GM23248 (cell line): Measurements from ENCODE around the gene CMTR1. TPM values are rescaled to one million over a fixed set of nuclear protein-coding genes. Genes with fewer than 3 reads are reported as not detected.

ENCODE experiments used
- DNase-seq: peaks from one replicate; pipeline ENCODE4 v3.0.0-alpha.2; 2015
- H2AFZ ChIP-seq: fragments of 200-600 bp; sonication (generic); 2 replicates; pipeline ENCODE4 v1.6.1; 2016; ENCODE audit warnings: antibody characterized with exemption
- H3F3A ChIP-seq: fragments of 200-600 bp; sonication (generic); 2 replicates; pipeline ENCODE4 v1.6.1; 2016; ENCODE audit warnings: mild to moderate bottlenecking, antibody characterized with exemption, mixed run types; ENCODE audit not compliant: insufficient read depth
- H3K27ac ChIP-seq: fragments of 200-600 bp; sonication (generic); 2 replicates; pipeline ENCODE4 v1.5.1; 2016; ENCODE audit warnings: mild to moderate bottlenecking
- H3K27me3 ChIP-seq: fragments of 200-600 bp; sonication (generic); replicated peaks from 2 replicates; pipeline ENCODE4 v1.6.1; 2016; ENCODE audit warnings: mild to moderate bottlenecking; ENCODE audit not compliant: insufficient read depth
- H3K36me3 ChIP-seq: fragments of 200-600 bp; sonication (generic); 2 replicates; pipeline ENCODE4 v1.6.1; 2016; ENCODE audit warnings: low read depth, mild to moderate bottlenecking
- H3K4me1 ChIP-seq: fragments of 200-600 bp; sonication (generic); 2 replicates; pipeline ENCODE4 v1.6.1; 2016; ENCODE audit warnings: mild to moderate bottlenecking; ENCODE audit not compliant: insufficient read depth
- H3K4me2 ChIP-seq: fragments of 200-600 bp; sonication (generic); one replicate; pipeline ENCODE4 v1.6.1; 2016; ENCODE audit warnings: mild to moderate bottlenecking; ENCODE audit not compliant: unreplicated experiment
- H3K4me3 ChIP-seq: fragments of 200-600 bp; sonication (generic); 2 replicates; pipeline ENCODE4 v1.5.1; 2016; ENCODE audit warnings: mild to moderate bottlenecking
- H3K79me2 ChIP-seq: fragments of 200-600 bp; sonication (generic); 2 replicates; pipeline ENCODE4 v1.6.1; 2016; ENCODE audit warnings: mild to moderate bottlenecking; ENCODE audit not compliant: insufficient read depth
- H3K9ac ChIP-seq: fragments of 200-600 bp; sonication (generic); 2 replicates; pipeline ENCODE4 v1.6.1; 2016; ENCODE audit warnings: mild to moderate bottlenecking
- H3K9me2 ChIP-seq: fragments of 200-600 bp; sonication (generic); 2 replicates; pipeline ENCODE4 v1.6.1; 2016; ENCODE audit warnings: mixed run types, mild to moderate bottlenecking, moderate library complexity; ENCODE audit not compliant: insufficient read depth
- H3K9me3 ChIP-seq: fragments of 200-600 bp; sonication (generic); one replicate; pipeline ENCODE4 v1.6.1; 2017; ENCODE audit warnings: low read depth
- H4K20me1 ChIP-seq: fragments of 200-600 bp; sonication (generic); 2 replicates; pipeline ENCODE4 v1.6.0; 2016; ENCODE audit not compliant: insufficient read depth
- EZH2 ChIP-seq: fragments of 200-600 bp; sonication (generic); IDR thresholded peaks from 2 replicates; pipeline ENCODE4 v1.6.1; 2018; ENCODE audit warnings: antibody characterized with exemption, mild to moderate bottlenecking; ENCODE audit not compliant: insufficient read depth, poor library complexity, severe bottlenecking
- EZH2phosphoT487 ChIP-seq: fragments of 200-600 bp; sonication (generic); IDR thresholded peaks from 2 replicates; pipeline ENCODE4 v1.6.1; 2018; ENCODE audit warnings: antibody characterized with exemption, moderate library complexity, mild to moderate bottlenecking, low read depth; ENCODE audit not compliant: insufficient read depth
- WGBS, 2 experiments: methylation state at CpG; one replicate each; pipeline ENCODE4 v1.1.6; 2015 to 2017; ENCODE audit warnings: low lambda C conversion rate in 2 of 2, low coverage in 1 of 2; ENCODE audit errors: missing lambda C conversion rate in 2 of 2; 5-methylcytosine and 5-hydroxymethylcytosine counted together
- in situ Hi-C: fragments of 300-500 bp; cut with MboI; formaldehyde crosslinking; loops from 2 replicates; pipeline ENCODE4 v1.15.0; 2020
- polyA plus RNA-seq: library from polyadenylated mRNA; unstranded; fragments of >200 nt; fragmentation: Nextera tagmentation; extraction: Ambion mirVana; gene quantifications from 2 replicates; pipeline ENCODE4 v1.2.1, GENCODE V29; 2016
- total RNA-seq: library from RNA; depleted of rRNA; stranded (reverse); fragments of >200 nt; shearing (Covaris generic); gene quantifications from 2 replicates; pipeline ENCODE4 v1.2.3, GENCODE V29; 2014

Gene CMTR1
- total and polyA plus RNA-seq, 2 experiments from 2014 or later = 16.1 to 46.3 TPM

- Histone ChIP-seq H3K4me2 (no peak overlapping the region), H3K27me3 (no peaks in the 10 kb centered on the region; the same call in 1 of the 2 replicates), H3K36me3 (no peaks in the 10 kb centered on the region), H3K9me3 (no peaks in the 10 kb centered on the region), H3K4me3 (no peak overlapping the region), H3K79me2 (peaks cover 12% of the 10 kb centered on the region), H3K9me2 (no peaks in the 10 kb centered on the region), H4K20me1 (no peaks in the 10 kb centered on the region), H3K27ac (no peak overlapping the region), H3F3A (no peaks in the 10 kb centered on the region), H3K9ac (no peak overlapping the region), H3K4me1 (0 out of 2 replicates have a peak, but pooled peaks cover 9% of the 10 kb centered on the region), H2AFZ (no peak overlapping the region)
- TF ChIP-seq EZH2phosphoT487 (no peak), EZH2 (no peak)
- in situ Hi-C loops = no loop called here
- WGBS, 2 experiments = 71 to 73% methylated on average over 2 of the region's 2 CpGs
- no peak for DNase-seq
Measured at GRCh38 chr6:37429352-37429750, 3.7 kb upstream of the CMTR1 start.

- Histone ChIP-seq H3F3A (no peaks in the 10 kb centered on the region), H3K4me3 (peak overlapping the region; percentile 96), H3K4me1 (0 out of 2 replicates have a peak, but pooled peaks cover 11% of the 10 kb centered on the region), H3K4me2 (peak overlapping the region; percentile 95), H3K27ac (peak overlapping the region; percentile 81), H4K20me1 (no peaks in the 10 kb centered on the region), H3K27me3 (no peaks in the 10 kb centered on the region), H3K9me3 (no peaks in the 10 kb centered on the region), H3K79me2 (peaks cover 43% of the 10 kb centered on the region), H3K9me2 (no peaks in the 10 kb centered on the region), H3K36me3 (0 out of 2 replicates have a peak, but pooled peaks cover 2% of the 10 kb centered on the region), H2AFZ (peak overlapping the region; percentile 100), H3K9ac (peak overlapping the region; percentile 97)
- WGBS, 2 experiments = 3 to 4% methylated on average over 7 of the region's 7 CpGs
- no peak for DNase-seq
- TF ChIP-seq EZH2 (no peak), EZH2phosphoT487 (no peak)
- in situ Hi-C loops = no loop called here
Measured at GRCh38 chr6:37432590-37432915, 468 bp upstream of the CMTR1 start.

- WGBS, 2 experiments = 4 to 5% methylated on average over 13 of the region's 13 CpGs
- H4K20me1 ChIP-seq = no peaks in the 10 kb centered on the region
- DNase-seq = peak; percentile 58
- H3K9me2 ChIP-seq = no peaks in the 10 kb centered on the region
- 0 out of 2 replicates have a peak, but pooled peaks cover 12% of the 10 kb centered on the region for H3K36me3 ChIP-seq
- peak overlapping the region; percentile 95 for H3K4me2 ChIP-seq
- in situ Hi-C loops = no loop called here
- peak overlapping the region; percentile 96 for H3K4me3 ChIP-seq
- H3K4me1 ChIP-seq = 0 out of 2 replicates have a peak, but pooled peaks cover 11% of the 10 kb centered on the region
- no peaks in the 10 kb centered on the region for H3K27me3 ChIP-seq
- H3K27ac ChIP-seq = peak overlapping the region; percentile 81
- H3K79me2 ChIP-seq = peaks cover 55% of the 10 kb centered on the region
- no peak for TF ChIP-seq EZH2phosphoT487
- TF ChIP-seq EZH2 = no peak
- no peaks in the 10 kb centered on the region for H3K9me3 ChIP-seq
- no peaks in the 10 kb centered on the region for H3F3A ChIP-seq
- peak overlapping the region; percentile 100 for H2AFZ ChIP-seq
- peak overlapping the region; percentile 97 for H3K9ac ChIP-seq
Measured at GRCh38 chr6:37433657-37434271, 743 bp downstream of the CMTR1 start.

GRCh38 chr6:37435373-37435772 is 2.4 kb downstream of the CMTR1 start:
- Histone ChIP-seq H3K4me3 (no peak overlapping the region), H4K20me1 (no peaks in the 10 kb centered on the region), H3K9ac (no peak overlapping the region), H2AFZ (no peak overlapping the region), H3K9me3 (no peaks in the 10 kb centered on the region), H3K9me2 (no peaks in the 10 kb centered on the region), H3K27me3 (no peaks in the 10 kb centered on the region), H3K79me2 (peaks cover 71% of the 10 kb centered on the region), H3K4me2 (no peak overlapping the region), H3K27ac (no peak overlapping the region), H3K4me1 (0 out of 2 replicates have a peak, but pooled peaks cover 11% of the 10 kb centered on the region), H3F3A (no peaks in the 10 kb centered on the region), H3K36me3 (0 out of 2 replicates have a peak, but pooled peaks cover 20% of the 10 kb centered on the region)
- TF ChIP-seq EZH2phosphoT487 (no peak), EZH2 (no peak)
- 72% methylated on average over 4 of the region's 4 CpGs for WGBS, 2 experiments
- in situ Hi-C loops = no loop called here
- DNase-seq = no peak
